HL-60 (cell line): Measurements from ENCODE around the gene AIMP2.

ENCODE experiments used
- DNase-seq, 2 experiments: peaks; one replicate each; pipeline ENCODE4 v3.0.0-alpha.2; 2010 to 2020; ENCODE audit warnings: low read depth in 1 of 2, low spot score in 1 of 2
- H3K27ac ChIP-seq: fragments of 250-450 bp; sonication (Bioruptor Pico); replicated peaks from 2 replicates; pipeline ENCODE4 v1.5.1; 2020; ENCODE audit warnings: mild to moderate bottlenecking, moderate library complexity
- H3K27me3 ChIP-seq: fragments of 250-450 bp; sonication (Bioruptor Pico); 2 replicates; pipeline ENCODE4 v1.5.1; 2021; ENCODE audit warnings: mild to moderate bottlenecking, moderate library complexity; ENCODE audit not compliant: insufficient read depth, poor library complexity, severe bottlenecking
- H3K4me3 ChIP-seq: replicated peaks from 2 replicates; pipeline ENCODE4 v1.5.1; 2011; ENCODE audit warnings: mild to moderate bottlenecking, control low read depth, low read length; ENCODE audit not compliant: insufficient read depth
- CTCF ChIP-seq: IDR thresholded peaks from one replicate; pipeline ENCODE4 v1.5.1; 2011; ENCODE audit warnings: low read length, control low read depth, inconsistent platforms; ENCODE audit not compliant: insufficient read depth
- GABPA ChIP-seq: IDR thresholded peaks from 2 replicates; pipeline ENCODE4 v1.6.1; 2012; ENCODE audit warnings: low read depth
- POLR2AphosphoS5 ChIP-seq: IDR thresholded peaks from 2 replicates; pipeline ENCODE4 v1.6.1; 2012; ENCODE audit warnings: low read depth
- REST ChIP-seq: IDR thresholded peaks from 2 replicates; pipeline ENCODE4 v1.6.1; 2012; ENCODE audit warnings: low read depth; ENCODE audit not compliant: insufficient replicate concordance
- SPI1 ChIP-seq: IDR thresholded peaks from 2 replicates; pipeline ENCODE4 v1.6.1; 2012; ENCODE audit warnings: low read depth, mild to moderate bottlenecking, borderline replicate concordance

The AIMP2 gene

DNA sequence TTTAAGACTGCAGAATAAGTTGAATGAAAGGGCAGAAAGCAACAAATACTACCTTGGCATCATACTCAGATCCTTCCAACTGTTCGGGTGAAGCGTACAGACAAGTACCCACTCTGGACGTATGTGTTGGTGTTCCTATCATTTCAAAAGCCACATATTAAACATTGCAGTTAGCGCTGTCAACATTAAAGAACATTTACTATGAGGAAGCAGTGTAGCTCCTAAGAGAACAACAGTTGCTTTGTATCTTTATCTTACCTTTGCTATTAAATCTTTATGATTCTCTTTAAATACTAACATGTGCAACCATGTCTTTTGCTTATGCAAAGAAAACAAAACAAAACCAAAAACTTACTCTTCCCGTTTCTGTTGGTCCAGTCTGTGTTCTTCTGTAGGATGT lies 19.5 kb downstream of the AIMP2 start:
- no peak overlapping the region for H3K27ac ChIP-seq
- no peaks in the 10 kb centered on the region for H3K27me3 ChIP-seq
- no peak overlapping the region for H3K4me3 ChIP-seq
- TF ChIP-seq SPI1, result no peak
- no peak for TF ChIP-seq POLR2AphosphoS5
- TF ChIP-seq CTCF, result no peak
- no peak for TF ChIP-seq GABPA
- TF ChIP-seq REST, result no peak
- no peak for DNase-seq

- no peak for DNase-seq
- H3K27me3 ChIP-seq, result no peaks in the 10 kb centered on the region
- no peak within 1 kb of the TSS for H3K4me3 ChIP-seq
- H3K27ac ChIP-seq, result no peak within 1 kb of the TSS
- TF ChIP-seq REST (no peak), GABPA (no peak), CTCF (no peak), POLR2AphosphoS5 (no peak), SPI1 (no peak)
Observed at GRCh38 chr7:6030988-6031387, 21.9 kb downstream of the AIMP2 start, which contains the start of gene ANKRD61. Gene ANKRD61 (plus strand): TSS chr7:6031376. CDS start chr7:6031376, 0 bp downstream.

DNA sequence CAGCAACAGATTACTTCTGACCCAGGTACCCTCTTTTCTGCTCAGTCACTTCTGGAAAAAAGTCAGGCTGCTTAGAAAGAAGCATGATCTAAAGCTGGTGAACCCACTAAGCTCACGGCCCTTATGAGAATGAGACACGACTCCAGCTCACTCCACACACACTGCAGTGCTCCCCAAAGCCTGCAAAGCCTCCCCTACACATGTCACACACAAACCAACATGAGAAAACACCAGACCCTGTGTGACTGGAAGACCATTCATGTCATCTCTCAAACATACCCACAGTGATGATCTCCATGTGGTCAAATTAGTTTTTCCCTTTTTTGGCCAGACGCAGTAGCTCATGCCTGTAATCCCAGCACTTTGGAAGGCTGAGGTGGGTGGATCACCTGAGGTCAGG lies 22.5 kb downstream of the AIMP2 start:
- TF ChIP-seq REST (no peak), SPI1 (no peak), POLR2AphosphoS5 (no peak), GABPA (no peak), CTCF (no peak)
- Histone ChIP-seq H3K27ac (no peak overlapping the region), H3K4me3 (no peak overlapping the region), H3K27me3 (no peaks in the 10 kb centered on the region)
- no peak for DNase-seq
